Left hindlimb (tissue), 1 donor: ENCODE measurements around the gene DCAF17.
A peak's percentile ranks its signal among the peaks of the same experiment; 100 is the strongest.
"Not testable (repeated sequence)": the region's sequence is repeated elsewhere in the genome, so short reads cannot be mapped to it uniquely, and the experiment has no call there.

Experiments used
- DNase-seq: peaks from one replicate; pipeline ENCODE4 v3.0.0-alpha.2; 2018

The DCAF17 gene

DNA sequence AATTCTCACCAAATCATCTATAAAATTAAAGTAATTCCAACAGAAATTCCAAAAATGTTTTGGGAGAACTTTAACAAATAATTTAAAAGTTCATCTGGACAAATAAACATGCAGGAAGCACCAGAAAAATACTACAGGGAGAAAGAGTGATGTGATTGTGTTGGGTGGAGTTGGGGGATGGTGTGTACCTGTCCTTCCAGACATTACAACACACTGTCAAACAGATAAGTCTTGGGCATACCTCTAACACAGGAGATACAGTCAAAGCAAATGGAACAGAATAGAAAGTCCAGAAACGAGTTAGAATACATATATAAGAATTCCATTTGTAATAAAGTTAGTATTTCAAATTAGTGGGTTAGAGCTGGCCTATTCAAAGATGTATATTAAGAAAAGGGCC, 22.8 kb upstream of the DCAF17 start:
- DNase-seq: no peak

DNA sequence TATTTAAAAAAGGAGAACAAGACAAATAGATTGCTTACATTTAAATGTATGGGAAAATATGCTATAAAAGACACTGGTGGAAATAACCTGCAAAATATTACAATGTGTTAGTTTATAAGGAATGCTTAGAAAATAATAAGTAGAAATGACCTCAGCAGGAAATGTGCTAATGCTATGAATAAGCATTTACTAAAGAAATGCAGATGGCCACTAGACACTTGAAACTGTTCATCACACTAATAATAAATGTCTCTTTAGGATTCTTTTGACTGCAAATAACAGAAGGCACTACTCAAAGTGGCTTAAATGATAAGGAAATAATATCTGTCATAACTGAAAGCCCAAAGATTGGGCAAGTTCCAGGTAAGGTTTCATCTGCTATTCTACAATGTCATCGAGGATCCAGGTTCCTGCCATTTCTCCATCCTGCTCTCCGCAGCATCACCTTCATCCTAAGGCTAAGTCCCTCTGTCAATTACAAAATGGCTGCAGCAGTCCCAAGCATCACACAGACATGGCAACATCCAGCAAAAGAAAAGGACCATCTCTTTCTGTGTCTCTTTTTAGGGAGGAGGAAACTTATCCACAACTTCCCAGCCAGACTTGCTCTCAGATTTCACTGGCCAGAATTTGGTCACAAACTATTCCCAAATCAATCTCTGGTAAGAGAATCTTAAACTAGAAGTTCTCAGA, 22.1 kb upstream of the DCAF17 start:
- no peak for DNase-seq

DNA sequence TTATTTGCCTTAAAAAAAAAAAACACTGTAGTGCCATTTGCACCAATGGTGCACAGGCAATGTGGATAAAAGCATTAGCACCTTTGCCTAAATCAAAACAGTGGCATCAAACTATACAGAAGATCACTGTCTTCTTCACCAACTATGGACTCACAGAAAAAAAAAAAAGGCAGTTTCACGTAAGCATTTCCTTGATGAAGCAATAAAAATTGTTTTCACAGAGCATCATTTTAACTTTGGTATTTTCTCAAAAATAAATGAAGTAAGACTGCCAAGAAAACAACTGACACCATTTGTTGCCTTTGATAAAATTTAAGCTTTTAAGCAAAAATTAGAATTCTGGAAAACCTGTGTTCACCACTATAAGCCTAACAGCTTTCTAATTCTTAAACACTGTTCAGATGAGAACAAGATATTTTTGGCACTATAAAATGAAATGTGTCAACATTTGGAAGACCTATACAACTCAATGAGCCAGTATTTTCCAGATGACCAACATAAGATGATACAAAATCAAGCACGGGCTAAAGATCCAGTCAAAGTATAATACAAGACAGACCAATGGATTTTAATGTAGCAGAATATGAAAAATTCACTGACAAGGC, 21.4 kb upstream of the DCAF17 start:
- DNase-seq: no peak

DNA sequence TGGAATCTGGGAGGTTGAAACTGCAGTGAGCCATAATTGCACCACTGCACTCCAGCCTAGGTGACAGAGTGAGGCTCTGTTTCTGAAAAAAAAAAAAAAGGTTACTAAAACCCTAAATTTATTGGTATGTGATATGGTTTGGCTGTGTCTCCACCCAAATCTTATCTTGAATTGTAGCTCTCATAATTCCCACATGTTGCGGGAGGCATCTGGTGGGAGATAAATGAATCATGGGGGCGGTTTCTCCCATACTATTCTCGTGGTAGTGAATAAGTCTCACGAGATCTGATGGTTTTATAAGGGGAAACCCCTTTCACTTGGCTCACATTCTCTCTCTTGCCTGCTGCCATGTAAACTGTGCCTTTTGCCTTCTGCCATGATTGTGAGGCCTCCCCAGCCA, 19.4 kb upstream of the DCAF17 start:
- DNase-seq: not testable (repeated sequence)

- peak; percentile 86 for DNase-seq
These were observed 17.8 kb upstream of the DCAF17 start for GRCh38 chr2:171416009-171416926.

DNA sequence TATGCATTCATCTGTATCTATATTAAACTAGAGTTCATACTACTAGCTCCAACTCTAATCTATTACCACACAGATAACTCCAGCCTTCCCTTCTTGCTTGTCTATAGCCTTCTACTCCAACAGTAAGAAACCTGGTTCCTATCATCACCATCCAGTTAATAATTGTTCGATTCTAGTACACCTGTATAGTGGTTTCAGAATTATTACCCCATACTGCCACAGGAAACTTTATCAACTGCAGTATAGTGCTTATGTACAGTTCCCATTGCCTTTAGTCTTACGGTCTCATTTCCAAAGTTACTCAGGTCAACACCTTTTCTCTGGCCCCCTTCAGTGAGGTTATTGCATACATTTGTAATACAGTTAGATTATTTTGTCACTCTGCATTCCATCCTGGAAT, 14.7 kb upstream of the DCAF17 start:
- DNase-seq: no peak

- DNase-seq: no peak
These were observed 13.1 kb upstream of the DCAF17 start for GRCh38 chr2:171420728-171421563.

DNA sequence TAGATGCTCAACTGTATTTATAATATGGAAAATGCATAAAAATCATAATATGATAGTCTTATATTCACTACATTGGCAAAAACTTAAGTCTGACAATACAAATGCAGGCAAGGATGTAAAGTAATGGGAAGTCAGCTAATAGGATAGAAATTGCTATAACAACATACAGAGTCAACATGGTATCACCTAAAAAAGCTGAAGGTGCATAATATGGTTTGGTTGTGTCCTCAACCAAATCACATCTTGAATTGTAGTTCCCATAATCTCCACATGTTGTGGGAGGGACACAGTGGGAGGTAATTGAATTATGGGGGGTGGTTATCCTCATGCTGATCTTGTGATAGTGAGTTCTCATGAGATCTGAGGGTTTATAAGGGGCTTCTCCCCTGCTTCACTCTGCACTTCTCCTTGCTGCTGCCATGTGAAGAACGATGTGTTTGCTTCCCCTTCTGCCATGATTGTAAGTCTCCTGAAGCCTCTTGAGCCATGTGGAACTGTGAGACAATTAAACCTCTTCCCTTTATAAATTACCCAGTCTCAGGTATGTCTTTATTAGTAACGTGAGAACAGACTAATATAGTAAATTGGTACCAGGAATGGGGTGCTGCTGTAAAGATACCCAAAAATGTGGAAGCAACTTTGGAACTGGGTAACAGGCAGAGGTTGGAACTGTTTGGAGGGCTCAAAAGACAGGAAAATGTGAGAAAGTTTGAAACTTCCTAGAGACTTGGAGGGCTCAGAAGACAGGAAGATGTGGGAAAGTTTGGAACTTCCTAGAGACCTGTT, 11.1 kb upstream of the DCAF17 start:
- not testable (repeated sequence) for DNase-seq

GRCh38 chr2:171430516-171431410, 3.3 kb upstream of the DCAF17 start:
- no peak for DNase-seq

DNA sequence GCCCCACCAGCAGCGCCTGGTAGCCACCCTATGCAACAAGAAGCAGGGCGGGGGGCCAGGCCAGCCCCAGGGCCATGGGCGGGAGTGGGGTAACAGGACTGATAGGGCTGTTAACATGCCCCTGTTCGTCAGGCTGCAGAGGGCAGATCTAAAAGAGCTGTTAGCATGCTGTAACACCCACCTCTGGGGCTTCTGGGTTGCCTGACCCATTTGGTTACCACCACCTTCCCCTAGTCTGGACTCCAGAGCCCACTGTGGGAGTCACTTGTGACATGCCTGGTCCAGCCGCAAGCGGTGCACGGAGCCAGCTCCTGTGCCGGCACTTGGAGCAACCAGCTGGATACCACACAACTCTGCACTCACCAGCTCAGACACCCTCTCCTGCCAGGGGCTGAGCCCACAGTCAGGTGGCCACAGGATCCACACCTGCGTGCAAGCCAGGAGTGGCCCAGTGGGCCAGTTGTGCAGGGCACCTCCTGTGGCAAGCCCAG, 2.3 kb upstream of the DCAF17 start:
- no peak for DNase-seq

GRCh38 chr2:171432206-171432968, 1.6 kb upstream of the DCAF17 start:
- no peak for DNase-seq

DNA sequence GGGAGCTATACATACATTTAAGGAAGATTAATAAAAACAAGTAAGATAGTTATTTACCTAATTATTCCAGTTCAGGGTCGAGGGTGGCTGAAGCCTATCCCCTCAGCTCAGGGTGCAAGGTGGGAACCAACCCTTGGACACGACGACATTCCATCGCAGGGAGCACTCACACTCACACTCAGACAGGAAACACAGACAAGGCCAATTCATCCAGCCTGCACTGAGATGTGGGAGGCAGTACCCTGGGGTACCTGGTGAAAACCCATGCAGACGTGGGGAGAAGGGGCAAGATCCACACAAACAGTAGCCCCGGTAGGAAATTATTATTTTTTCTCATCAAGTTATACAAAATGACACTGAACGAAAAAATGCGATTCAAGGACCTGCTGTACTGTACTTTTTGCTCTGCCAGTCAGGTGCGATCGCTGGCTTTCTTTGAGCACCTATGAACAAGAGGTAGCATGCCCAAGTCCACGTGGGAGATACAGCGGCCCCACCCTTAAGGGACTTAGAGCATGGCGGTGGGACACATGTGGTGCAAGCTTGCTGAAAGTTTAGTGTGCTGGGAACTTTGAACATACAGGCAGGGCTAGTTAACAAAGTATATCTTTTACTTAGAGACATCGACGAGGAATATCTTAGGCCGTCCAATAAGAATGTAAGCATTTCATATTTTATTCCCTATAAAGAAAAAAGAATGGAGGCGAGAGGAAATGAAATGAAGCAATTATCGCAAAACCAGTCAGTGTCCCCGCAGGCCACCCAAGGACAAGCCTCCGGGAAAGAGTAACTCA, 860 bp upstream of the DCAF17 start:
- DNase-seq: no peak

DNA sequence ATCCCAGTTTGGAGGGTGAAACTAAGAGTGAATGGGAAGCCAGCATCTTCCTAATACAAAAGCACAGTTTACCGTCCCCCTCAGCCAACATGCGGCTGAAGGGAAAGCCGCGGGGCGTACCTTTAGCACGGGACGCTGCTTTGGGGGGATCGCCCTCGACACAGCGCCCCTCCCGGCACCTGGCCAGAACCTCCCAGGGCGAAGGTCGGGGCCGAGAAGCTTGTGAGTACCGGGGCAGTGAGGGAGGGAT, 338 bp upstream of the DCAF17 start, which contains the start of gene METTL8:
TSS of gene METTL8 (minus strand) at position 228 of the 250 bp plus-strand sequence. CDS start 41,805 bp downstream, outside the sequence.
- no peak for DNase-seq

- no peak for DNase-seq
These were observed 2.3 kb downstream of the DCAF17 start for GRCh38 chr2:171436307-171436706.

DNA sequence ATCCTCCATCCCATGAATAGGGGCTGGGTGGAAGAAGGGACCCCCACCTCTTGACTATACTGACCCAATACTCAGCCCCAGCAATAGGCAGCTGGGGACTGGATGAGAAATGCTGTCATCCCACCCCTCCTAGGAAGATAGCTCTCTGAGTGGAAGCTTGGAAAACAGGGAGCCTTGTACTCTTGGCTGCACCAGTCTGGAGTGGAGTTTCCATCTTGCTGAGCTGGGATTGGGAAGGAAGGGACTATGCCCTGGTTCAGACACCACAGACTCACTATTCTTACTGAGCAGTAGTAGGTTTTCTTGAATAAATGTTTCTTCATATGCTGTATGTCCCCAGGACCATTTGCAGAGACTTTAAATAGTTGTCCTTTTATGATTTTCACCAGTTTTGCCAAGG, 7.4 kb downstream of the DCAF17 start:
- DNase-seq: no peak

GRCh38 chr2:171447675-171448074, 13.6 kb downstream of the DCAF17 start:
- DNase-seq: no peak

- DNase-seq: no peak
These were observed 17.0 kb downstream of the DCAF17 start for GRCh38 chr2:171451074-171451473.

DNA sequence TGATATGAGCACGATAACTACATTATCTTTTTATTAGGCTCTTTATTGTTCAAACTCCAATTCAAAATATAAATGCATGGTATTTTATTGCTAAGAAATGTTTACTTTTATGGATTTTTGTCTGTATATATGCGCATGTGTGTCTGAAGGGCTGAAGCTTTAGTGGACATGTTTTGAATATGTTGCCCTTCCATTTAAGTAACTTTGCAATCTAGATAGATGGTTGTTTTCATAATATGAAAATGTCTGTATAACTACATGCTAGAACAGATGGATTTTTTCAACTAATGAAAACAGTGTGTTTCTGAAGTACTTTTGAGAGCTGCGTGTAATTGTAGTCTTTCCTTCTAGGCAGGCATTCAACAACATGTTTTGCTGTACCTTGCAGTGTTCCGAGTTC, 18.7 kb downstream of the DCAF17 start:
- no peak for DNase-seq

- DNase-seq: no peak
These were observed 25.5 kb downstream of the DCAF17 start for GRCh38 chr2:171459498-171459897.
